HG03025 (cell line): ENCODE measurements around the gene DNAJA3.

Experiments
- ATAC-seq: cut with Tn5 transposase; IDR thresholded peaks from one replicate; pipeline ENCODE4 v1.9.1; 2021; ENCODE audit warnings: mild to moderate bottlenecking, moderate library complexity; ENCODE audit not compliant: unreplicated experiment, low FRiP score

DNAJA3 gene

GRCh38 chr16:4428500-4428899 lies 2.8 kb downstream of the DNAJA3 start:
- ATAC-seq = no peak

GRCh38 chr16:4431023-4431422 lies 5.4 kb downstream of the DNAJA3 start:
- no peak for ATAC-seq

GRCh38 chr16:4433228-4433627 lies 7.6 kb downstream of the DNAJA3 start:
- ATAC-seq = no peak

GRCh38 chr16:4433914-4434787 lies 8.5 kb downstream of the DNAJA3 start:
- ATAC-seq = no peak

GRCh38 chr16:4435337-4436067 lies 9.8 kb downstream of the DNAJA3 start:
- no peak for ATAC-seq

GRCh38 chr16:4437366-4437765 lies 11.7 kb downstream of the DNAJA3 start:
- ATAC-seq = no peak

- no peak for ATAC-seq
Measured at GRCh38 chr16:4442371-4442770, 16.7 kb downstream of the DNAJA3 start.

GRCh38 chr16:4443271-4443670 lies 17.6 kb downstream of the DNAJA3 start:
- no peak for ATAC-seq

- ATAC-seq = no peak
Measured at GRCh38 chr16:4443986-4444385, 18.3 kb downstream of the DNAJA3 start.

GRCh38 chr16:4450430-4450829 lies 24.8 kb downstream of the DNAJA3 start:
- ATAC-seq = no peak

- ATAC-seq = no peak
Measured at GRCh38 chr16:4450931-4451519, 25.4 kb downstream of the DNAJA3 start.

- ATAC-seq = no peak
Measured at GRCh38 chr16:4452674-4453073, 27.0 kb downstream of the DNAJA3 start.

GRCh38 chr16:4454623-4455022 lies 29.0 kb downstream of the DNAJA3 start:
- ATAC-seq = no peak

GRCh38 chr16:4455081-4455480 lies 29.4 kb downstream of the DNAJA3 start:
- ATAC-seq = no peak

GRCh38 chr16:4455951-4456350 lies 30.3 kb downstream of the DNAJA3 start:
- ATAC-seq = no peak

GRCh38 chr16:4460936-4461249 lies 35.2 kb downstream of the DNAJA3 start:
- ATAC-seq = no peak

GRCh38 chr16:4461250-4462085 lies 35.8 kb downstream of the DNAJA3 start:
- no peak for ATAC-seq

- no peak for ATAC-seq
Measured at GRCh38 chr16:4463522-4464163, 38.0 kb downstream of the DNAJA3 start.

- no peak for ATAC-seq
Measured at GRCh38 chr16:4465977-4466779, 40.5 kb downstream of the DNAJA3 start.
